ENCODE data around the gene NEGR1.

GRCh38 chr1:71777094-71777493 is 505.2 kb downstream of the NEGR1 start:
- TF ChIP-seq CTCF (IDR thresholded peaks at IDR 0.05) (no peak), POLR2A (IDR thresholded peaks at IDR 0.05) (no peak)

Measured in Peyer's patch (tissue), 4 donors.